ENCODE data around the gene GCM1.
"Not testable (repeated sequence)": the region's sequence is repeated elsewhere in the genome, so short reads cannot be mapped to it uniquely, and the experiment has no call there.

The GCM1 gene, protein sequence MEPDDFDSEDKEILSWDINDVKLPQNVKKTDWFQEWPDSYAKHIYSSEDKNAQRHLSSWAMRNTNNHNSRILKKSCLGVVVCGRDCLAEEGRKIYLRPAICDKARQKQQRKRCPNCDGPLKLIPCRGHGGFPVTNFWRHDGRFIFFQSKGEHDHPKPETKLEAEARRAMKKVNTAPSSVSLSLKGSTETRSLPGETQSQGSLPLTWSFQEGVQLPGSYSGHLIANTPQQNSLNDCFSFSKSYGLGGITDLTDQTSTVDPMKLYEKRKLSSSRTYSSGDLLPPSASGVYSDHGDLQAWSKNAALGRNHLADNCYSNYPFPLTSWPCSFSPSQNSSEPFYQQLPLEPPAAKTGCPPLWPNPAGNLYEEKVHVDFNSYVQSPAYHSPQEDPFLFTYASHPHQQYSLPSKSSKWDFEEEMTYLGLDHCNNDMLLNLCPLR

DNA sequence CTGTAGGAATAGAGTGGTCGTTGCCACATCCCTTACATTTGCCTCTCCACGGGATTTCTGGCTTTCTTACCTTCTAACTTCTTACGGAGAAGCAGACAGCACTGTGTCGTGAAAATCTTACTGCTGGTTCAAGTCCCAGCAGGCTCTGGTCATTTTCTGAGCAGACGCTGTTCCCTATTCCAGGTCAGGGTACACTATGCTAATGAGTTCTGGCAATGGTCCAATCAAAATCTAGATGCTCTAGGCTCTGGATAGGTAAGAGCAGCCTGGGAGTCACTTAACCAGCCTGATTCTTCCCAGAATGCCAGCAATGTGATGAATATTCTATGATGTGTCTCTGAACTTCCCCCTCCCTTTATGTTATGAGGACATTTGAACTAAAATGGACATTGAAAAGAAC lies at the start of gene GCM1:
Gene GCM1 (minus strand): TSS at position 158 of the 400 bp plus-strand sequence. CDS start 3,209 bp downstream, outside the sequence.
- no peak for DNase-seq

DNA sequence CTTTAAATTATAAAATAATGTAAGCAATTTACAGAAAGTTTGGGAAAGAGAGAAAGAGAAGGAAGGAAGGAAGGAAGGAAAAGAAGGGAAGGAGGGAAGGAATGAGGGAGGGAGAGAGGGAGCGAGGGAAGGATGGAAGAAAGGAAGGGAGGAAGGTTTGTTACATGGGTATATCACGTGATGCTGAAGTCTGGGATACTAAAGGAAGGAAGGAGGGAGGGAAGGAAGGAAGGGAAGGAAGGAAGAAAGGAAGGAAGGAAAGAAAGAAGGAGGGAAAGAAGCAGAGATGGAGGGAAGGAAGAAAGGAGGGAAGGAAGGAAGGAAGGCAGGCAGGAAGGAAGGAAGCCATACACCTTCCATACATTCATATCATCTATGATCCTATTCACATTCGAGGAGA lies 48.9 kb upstream of the GCM1 start:
- DNase-seq = no peak

DNA sequence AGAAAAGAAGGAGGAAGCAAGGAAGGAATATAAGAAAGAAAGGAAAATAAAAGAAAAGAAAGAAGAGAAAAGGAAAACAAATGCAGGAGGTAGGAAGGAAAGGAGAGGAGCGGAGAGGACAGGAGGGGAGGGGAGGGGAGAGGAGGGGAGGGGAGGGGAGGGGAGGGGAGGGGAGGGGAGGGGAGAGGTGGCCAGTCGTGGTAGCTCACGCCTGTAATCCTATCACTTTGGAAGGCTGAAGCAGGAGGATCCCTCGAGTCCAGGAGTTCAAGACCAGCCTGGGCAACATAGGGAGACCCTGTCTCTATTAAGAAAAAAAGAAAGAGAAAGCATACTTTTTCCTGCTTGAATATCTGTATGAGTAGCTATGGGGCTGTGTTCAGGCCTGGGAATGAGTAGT lies 46.4 kb upstream of the GCM1 start:
- no peak for DNase-seq

DNA sequence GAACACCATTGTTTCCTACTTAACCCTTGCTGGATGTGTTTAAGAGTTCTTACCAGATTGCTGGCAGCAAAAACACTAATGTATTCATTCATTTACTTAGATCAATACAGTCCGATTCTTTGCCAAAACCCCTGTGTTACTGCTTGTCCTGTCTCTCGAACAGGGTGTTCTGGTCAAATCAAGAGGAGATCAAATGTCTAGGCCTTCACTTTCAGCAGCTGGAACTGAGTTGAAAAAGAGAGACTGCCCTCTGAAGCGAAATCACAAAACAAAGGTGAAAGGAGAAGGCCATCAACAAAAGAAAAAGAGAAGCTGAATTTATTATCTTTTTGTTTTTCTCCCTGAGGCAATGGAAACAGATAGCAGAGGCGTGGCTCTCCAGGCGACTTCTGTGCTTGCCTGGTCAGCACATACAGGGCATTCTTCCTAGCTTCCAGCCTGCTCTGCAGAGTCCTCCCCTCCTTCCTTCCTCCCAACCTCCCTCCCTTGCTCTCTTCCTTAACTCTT lies 44.1 kb upstream of the GCM1 start:
- peak; percentile 66 for DNase-seq

DNA sequence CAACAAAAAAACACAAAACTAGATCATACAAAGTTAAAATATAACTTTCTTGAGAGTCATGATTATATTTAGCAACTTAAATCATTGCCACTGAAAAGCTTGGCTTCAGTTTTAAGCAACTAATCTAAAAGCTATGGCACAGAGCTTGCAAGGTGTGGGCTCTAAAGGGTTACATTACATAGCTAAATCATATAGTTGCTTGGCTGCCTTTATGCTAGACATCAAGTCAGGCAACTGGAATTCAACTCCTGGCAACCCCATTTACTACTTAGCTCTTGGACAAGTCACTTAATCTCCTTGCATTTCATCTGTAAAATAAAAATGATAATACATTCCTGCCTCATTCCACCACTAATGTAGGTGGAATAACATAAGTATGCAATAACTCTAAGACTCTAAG lies 40.9 kb upstream of the GCM1 start:
- DNase-seq = no peak

DNA sequence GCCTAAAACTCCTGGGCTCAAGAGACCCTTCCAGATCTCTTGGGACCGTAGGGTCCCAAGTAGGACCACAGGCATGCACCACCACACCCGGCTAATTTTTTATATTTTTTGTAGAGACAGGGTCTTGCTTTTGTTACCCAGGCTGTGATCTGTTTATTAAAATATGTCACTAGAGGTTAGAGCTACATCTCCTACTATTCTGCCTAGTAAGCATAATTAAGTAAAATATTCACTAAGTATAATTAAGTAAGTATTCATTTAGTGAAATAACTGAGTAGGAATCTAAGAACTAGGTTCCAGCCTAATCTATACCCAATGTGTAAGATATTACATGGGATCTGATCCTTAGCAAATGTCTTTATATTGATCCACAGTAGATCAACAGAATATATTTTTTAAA lies 40.2 kb upstream of the GCM1 start:
- no peak for DNase-seq

DNA sequence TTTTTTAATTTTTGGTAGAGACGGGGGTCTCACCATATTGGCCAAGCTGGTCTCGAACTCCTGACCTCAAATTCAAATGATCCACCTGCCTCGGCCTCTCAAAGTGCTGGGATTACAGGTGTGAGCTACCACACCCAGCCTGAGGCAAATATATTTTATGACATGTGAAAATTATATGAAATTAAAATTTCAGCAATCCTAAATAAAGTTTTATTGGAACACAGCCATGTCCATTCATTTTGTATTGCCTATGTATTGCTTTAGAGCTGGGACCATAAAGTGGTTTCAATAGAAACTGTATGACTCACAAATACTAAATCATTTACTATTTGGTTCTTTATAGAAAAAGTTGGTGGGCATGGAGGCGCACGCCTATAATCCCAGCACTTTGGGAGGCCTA lies 32.0 kb upstream of the GCM1 start:
- no peak for DNase-seq

DNA sequence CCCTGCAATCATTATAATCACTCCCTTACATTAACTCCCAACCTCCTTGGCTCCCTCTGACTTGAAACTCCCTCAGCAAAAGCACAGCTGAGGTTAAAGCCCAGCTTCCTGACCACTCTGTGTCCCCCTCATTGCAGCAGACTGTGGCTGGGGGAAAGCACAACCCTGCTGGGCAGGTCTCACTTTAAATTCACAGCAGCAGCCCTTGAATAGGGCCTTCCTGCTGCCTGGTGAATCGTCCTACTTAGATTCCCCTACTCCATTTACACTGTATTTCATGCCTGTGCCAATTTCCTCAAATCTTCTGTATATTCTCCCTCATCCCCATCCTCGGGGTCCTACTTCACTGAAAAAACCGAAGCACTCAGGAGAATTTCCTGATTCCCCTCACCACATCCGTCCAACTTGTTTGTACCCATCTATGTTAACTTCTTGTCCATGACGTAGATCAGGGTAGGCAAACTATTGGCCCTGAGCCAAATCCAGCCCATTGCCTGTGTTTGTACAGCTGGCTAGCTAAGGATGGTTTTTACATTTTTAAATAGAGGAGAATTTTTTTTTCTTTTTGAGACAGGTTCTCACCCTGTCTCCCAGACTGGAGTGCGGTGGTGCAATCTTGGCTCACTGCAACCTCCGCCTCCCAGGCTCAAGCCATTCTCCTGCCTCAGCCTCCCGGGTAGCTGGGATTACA lies 31.5 kb upstream of the GCM1 start:
- peak; percentile 89 for DNase-seq

DNA sequence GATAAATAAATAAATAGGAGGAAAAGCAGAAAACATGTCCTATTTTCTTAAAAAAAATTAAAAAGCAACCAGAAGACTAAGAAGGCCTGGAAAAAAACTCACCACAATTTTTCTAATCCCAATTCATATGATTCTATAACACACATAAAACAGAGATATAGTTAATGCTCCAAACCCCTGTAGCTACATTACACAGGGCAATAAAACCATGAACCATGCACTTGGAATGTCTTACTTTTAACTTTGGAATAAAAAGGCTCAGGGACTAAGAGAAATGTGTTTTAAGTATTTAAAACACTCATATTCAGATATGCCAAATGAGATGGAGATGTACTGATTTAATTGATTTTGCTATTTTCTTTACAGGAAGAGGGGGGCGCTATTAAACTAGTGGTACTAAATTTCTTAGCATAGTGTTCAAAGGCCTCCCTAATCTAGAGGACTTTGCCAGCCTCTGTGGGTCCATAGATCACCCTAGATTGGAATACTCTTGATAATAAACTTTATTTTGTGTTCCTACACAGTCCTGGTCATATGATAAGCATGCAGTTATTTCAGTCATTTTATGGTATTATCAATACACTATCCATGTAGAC lies 30.3 kb upstream of the GCM1 start:
- DNase-seq = no peak

DNA sequence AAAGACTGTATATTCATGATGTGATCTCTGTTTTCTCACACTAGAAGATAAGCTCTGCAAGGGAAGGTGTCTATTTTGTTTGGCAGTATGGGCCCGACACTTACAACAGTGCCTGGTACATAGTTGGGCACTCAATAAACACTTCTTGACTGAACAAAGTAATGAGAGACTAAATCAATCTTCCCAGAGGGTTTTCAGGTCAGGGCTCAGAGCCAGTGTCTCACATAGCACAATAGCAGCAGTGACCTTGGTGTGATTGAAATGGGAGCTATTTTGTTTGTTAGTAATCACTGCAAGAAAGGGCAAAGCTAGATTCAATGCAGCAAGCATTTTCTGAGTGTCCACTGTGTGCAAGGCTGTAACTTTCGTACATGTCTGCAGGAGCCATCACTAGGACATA lies 26.4 kb upstream of the GCM1 start:
- DNase-seq = no peak

DNA sequence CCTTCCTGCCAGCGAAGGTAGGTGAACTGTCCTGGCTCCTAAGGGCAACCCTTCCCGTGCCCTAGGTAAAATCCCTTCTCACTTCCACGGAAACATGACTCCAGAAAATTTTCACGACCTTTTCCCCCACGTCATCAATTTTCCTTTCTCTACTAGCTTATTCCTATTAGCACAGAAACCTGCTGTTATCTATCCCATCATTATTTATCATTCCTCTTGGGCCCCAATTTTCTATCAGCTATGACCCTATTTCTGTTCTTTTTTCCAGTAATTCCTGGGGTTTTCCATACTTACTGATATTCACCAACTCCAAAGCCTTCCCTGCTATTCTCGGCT lies 23.8 kb upstream of the GCM1 start:
- DNase-seq = no peak

DNA sequence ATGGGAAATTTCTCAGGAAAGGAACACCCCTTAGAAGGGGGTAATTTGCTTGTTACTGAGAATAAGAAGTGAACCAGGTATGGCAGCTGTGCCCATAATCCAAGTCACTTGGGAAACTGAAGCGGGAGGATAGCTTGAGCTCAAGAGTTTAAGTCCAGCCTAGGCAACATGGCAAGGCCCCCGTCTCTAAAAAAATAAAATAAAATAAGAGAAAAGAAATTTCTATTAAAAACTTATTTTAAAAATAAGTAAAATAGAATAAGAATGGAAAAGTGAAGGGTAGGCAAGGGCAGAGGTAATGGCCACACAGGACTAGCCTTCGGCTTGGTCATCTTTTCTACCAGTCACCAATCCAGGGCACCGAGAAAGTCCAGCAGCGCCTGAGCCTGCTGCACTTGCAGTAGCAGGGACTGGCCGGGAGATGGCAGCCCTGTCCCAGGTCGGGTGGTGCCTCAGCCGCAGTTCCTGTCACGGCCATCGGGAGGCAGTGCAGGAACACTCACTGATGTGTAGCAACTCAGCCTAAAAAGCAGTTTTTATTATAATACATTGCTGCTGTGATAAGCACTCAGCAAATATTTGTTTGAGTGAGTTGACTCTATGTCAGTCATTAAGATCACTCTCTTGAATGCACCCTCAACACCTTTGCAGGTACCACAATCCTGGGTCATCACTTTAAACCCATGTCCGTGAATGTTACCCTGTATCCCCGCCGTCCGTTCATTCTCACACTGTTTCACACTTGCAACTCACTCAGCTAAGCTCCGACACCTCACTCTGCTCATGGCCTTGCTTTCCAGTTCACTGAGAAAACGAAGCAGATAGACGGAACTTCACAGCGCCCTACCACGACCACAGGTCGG lies 23.2 kb upstream of the GCM1 start:
- peak; percentile 43 for DNase-seq

DNA sequence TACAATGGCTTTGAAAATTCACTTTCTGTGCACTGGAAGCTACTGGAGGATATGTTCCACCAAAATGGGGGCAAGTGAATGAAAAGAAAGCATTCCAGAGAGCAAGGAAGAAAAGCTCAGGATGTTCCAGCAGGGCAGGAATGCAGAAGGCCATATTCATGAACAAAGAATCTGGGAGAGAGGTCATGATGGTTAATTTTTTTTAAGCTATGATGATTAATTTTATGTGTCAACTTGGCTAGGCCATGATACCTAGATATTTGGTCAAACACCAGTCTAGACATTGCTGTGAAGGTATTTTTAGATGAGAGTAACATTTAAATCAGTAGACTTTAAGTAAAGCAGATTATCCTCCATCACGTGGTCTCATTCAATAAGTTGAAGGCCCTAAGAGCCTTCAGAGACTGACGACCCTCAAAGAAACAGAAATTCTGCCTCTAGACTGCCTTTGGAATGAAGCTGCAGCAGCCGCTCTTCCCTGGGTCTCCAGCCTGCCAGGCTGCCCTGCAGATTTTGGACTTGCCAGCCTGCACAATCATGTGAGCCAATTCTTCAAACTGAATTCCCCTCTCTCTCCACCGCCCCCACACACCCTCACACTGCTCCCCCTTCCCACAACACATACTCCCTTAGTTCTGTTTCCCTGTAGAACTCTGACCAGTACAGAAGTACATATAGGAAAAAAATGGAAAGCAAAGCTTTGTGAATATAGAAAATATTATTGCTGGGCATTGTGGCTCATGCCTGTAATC lies 20.1 kb upstream of the GCM1 start:
- DNase-seq = no peak

DNA sequence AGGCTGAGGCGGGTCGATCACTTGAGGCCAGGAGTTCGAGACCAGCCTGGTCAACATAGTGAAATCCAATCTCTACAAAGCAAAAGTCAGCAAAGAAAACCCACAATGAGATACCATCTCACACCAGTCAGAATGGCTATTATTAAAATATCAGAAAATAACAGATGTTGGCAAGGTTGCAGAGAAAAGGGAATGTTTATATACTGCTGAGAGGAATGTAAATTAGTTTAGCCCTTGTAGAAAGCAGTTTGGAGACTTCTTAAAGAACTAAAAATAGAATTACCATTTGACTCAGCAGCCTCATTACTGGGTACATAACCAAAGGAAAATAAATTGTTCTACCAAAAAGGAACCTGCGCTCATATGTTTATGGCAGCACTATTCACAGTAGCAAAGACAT lies 16.7 kb upstream of the GCM1 start:
- no peak for DNase-seq

DNA sequence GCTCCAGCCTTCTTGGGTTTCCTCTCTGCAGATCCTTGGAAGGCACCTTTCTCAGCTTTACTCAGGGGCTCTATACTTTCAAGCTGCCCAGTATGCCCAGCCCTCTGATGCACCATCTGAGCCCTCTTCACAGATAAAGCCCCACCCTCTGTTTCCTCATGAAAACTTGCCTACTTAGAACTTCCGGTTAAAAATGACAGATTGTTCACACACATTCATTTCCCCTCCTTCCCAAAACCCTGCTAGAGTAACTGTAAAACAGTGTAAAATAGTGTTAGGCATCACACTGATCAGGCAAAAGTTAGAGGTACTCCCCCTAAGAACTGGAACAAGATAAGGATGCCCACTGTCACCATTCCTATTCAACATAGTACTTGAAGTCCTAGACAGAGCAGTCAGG lies 14.0 kb upstream of the GCM1 start:
- no peak for DNase-seq

DNA sequence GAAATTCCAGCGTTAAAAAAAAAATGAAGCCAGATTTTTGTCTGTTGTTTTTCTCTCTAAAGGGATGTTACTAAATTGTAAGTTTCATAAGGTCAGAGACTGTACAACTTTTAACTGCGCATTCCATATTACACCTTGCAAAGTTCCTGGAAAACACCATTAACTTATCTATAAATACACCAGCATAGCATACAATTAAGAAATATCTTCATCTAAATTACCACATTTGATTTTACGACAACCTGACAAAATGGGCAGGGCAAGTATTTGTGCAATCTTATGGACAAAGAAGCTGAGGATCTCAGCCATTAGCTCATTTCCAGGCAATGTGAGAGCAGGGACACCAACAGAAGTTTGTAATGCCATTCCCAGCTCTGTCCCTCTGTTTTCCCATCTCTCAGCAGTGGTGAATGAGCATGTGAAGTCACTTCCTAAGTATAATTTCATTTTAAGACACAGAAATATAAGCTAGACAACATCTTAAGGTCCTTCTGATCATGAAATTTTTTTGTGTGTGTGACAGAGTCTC lies 12.9 kb upstream of the GCM1 start:
- DNase-seq = no peak

DNA sequence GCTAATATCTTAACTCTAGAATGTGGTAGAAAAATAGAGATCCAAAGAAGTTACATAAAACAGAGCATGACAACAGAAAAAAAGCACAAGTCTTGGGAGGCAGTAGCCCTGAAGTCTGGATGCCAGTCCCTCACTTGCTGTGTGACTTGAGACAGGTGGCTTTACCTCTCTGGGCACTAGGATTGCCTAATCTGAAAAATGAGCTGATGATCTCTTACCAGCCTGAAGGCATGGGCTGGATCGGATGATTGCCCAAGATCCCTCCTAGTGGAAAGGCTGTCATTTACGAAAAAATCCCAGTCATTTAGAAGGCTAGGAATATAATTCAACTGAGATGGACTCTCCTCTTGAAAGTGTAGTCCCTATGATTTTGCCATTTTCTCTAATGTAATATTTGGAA lies 10.9 kb upstream of the GCM1 start:
- no peak for DNase-seq

DNA sequence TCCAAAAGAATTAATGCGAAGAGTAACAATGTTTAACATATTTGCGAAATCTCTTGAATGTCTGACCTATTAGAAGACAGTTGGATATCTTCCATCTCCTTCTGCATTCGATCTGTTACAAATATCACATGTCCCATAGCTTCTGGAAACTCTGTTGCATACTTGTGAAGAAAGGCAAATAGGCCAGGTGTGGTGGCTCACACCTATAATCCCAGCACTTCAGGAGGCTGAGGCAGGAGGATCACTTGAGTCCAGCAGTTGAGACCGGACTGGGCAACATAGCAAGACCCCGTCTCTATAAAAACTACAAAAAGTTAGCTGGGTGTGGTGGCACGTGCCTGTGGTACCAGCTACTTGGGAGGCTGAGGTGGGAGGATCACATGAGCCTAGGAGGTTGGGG lies 9.4 kb upstream of the GCM1 start:
- DNase-seq = not testable (repeated sequence)

DNA sequence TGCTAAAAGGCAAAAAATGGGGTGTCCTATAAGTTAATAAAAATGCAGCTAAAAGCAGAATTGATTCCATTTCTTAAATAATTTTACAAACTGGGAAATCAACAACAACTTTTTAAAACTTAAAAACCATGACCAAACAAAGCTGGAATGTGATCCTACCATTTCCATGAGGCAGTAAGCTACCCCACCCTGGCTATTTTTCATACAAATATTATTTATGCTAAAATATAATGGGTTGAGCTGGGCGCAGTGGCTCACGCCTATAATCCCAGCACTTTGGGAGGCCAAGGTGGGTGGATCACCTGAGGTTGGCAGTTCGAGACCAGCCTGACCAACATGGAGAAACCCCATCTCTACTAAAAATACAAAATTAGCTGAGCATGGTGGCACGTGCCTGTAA lies 6.6 kb upstream of the GCM1 start:
- not testable (repeated sequence) for DNase-seq

DNA sequence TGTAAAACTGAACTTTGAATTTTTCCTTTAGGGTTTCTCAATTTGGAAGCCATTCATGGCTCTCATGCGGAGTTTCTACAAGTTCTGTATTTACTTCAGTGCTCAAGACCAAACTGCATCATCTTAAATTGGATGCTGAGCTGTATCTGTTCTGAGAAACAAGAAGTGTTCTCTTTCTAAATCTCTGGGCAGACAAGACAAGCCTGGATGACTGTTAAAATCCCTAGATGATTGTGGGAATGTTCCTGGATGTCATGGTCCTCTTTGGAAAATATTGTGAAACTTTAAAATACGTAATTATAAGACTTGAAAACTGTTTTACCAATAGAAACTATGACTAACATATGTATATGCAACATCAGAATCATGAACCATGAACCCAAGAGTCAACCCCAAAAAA lies 6.2 kb upstream of the GCM1 start:
- DNase-seq = no peak

DNA sequence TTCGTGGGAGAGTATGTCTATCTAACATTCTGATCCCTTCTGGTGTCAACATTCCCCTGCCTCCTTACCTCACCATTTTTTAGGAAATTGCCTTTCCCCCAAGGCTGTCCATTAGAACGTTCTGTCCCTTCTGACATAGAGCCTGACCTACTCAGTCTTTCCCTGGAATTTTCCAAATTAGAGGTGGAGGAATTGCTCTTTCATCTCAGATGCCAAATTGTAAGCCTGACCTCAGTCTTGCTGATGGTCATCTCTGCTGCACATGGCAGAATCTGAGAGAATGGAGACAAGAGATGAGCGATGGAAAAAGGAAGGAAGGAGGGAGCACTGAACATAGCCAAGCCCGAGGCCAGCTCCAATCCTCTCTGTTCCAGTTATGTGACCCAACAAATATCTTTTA lies 5.4 kb upstream of the GCM1 start:
- no peak for DNase-seq

DNA sequence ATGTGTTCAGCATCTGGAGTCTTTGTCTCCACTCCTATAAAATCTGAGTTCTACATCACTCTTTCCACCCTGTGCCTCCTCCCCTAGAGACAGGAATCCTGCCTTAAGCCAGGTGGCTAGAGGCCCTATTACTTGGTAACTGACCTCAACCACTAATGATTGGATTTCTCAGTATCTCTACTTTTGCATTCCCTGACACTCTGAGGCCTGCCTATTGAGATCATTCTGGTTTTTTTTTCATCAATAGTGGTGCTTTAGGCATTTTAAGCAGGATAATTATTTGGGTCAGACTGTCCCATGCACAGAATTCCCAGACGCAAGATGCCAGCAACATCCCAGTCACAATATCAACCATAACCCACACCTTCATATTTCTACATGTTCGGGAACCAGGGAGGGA lies 3.9 kb upstream of the GCM1 start:
- no peak for DNase-seq
